Calu3 (cell line): ENCODE results near the gene FGF1. TPM values are rescaled to one million over a fixed set of nuclear protein-coding genes. Genes with fewer than 3 reads are reported as not detected.

Source experiments
- BruUV-seq: library from RNA; stranded (reverse); fragments of 400-500 nt; replicated peaks from 2 replicates; lab custom pipeline; 2021; lab: Mats Ljungman, UMichigan
- CTCF ChIA-PET: fragments of 300-600 bp; sonication (Branson Sonifier 250); formaldehyde crosslinking; loops from one replicate; lab custom pipeline; 2022; ENCODE audit warnings: antibody characterized with exemption; lab: Charles Lee
- DNase-seq: peaks from one replicate; pipeline ENCODE4 v3.0.0; 2022
- H3K27ac Mint-ChIP-seq: one replicate; pipeline ENCODE4 v1.8.0; 2022; ENCODE audit warnings: mixed read lengths; ENCODE audit not compliant: unreplicated experiment
- H3K27me3 Mint-ChIP-seq: one replicate; pipeline ENCODE4 v1.8.0; 2022; ENCODE audit warnings: mixed read lengths; ENCODE audit not compliant: unreplicated experiment
- H3K36me3 Mint-ChIP-seq: one replicate; pipeline ENCODE4 v1.8.0; 2022; ENCODE audit warnings: mild to moderate bottlenecking, moderate library complexity, mixed read lengths; ENCODE audit not compliant: insufficient read depth, unreplicated experiment
- H3K4me1 Mint-ChIP-seq: one replicate; pipeline ENCODE4 v1.8.0; 2022; ENCODE audit warnings: mild to moderate bottlenecking, low read depth, mixed read lengths; ENCODE audit not compliant: unreplicated experiment
- H3K4me3 Mint-ChIP-seq: one replicate; pipeline ENCODE4 v1.8.0; 2022; ENCODE audit warnings: mild to moderate bottlenecking, low read depth, moderate library complexity, mixed read lengths; ENCODE audit not compliant: unreplicated experiment
- H3K9me3 Mint-ChIP-seq: one replicate; pipeline ENCODE4 v1.8.0; 2022; ENCODE audit warnings: low read depth, mixed read lengths; ENCODE audit not compliant: unreplicated experiment
- intact Hi-C: fragments of 100-400 bp; cut with micrococcal nuclease; formaldehyde crosslinking; loops from one replicate; pipeline ENCODE4 v1.10.0; 2022; ENCODE audit not compliant: unreplicated experiment
- total RNA-seq: library from RNA; stranded (reverse); gene quantifications from 2 replicates; pipeline ENCODE4 v1.2.3, GENCODE V29; 2022
- TF ChIP-seq, protein P1 (sequence below): fragments of 200-600 bp; IDR thresholded peaks from one replicate; pipeline ENCODE4 v1.8.0; 2022; ENCODE audit warnings: antibody characterized with exemption; ENCODE audit not compliant: unreplicated experiment

The FGF1 gene
- total RNA-seq, 1 experiment from 2014 or later = not detected

DNA sequence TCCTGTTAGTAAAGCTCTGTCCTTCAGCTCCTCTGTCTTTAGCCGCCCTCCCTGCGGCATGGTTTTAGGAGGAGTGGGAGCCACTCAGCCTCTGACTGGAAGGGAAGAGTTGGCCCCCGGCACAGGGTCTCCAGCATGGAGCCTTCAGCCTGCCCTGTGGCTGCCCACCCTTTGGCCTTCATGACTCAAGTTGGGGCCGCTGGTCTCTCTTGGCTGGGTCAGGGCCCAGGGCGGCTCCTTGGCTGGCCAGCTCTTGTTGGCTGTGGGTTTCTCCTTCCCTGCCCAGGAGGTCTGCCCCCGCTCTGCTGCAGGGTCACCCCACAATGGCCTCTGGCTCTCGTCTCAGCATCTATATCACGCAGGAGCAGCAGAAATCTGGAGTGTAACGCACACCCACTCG lies 25.7 kb downstream of the FGF1 start:
- intact Hi-C loops = no loop called here
- Mint-ChIP-seq H3K9me3 (no peaks in the 10 kb centered on the region), H3K36me3 (no peaks in the 10 kb centered on the region), H3K4me1 (no peaks in the 10 kb centered on the region), H3K27me3 (peaks cover 12% of the 10 kb centered on the region), H3K4me3 (no peak overlapping the region), H3K27ac (no peak overlapping the region)
- no peak for DNase-seq
- BruUV-seq = no TSS peak
- TF ChIP-seq, protein P1, sequence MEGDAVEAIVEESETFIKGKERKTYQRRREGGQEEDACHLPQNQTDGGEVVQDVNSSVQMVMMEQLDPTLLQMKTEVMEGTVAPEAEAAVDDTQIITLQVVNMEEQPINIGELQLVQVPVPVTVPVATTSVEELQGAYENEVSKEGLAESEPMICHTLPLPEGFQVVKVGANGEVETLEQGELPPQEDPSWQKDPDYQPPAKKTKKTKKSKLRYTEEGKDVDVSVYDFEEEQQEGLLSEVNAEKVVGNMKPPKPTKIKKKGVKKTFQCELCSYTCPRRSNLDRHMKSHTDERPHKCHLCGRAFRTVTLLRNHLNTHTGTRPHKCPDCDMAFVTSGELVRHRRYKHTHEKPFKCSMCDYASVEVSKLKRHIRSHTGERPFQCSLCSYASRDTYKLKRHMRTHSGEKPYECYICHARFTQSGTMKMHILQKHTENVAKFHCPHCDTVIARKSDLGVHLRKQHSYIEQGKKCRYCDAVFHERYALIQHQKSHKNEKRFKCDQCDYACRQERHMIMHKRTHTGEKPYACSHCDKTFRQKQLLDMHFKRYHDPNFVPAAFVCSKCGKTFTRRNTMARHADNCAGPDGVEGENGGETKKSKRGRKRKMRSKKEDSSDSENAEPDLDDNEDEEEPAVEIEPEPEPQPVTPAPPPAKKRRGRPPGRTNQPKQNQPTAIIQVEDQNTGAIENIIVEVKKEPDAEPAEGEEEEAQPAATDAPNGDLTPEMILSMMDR = no peak
- CTCF ChIA-PET = interaction anchor here (1.2 kb wide), 1 partner anchor 39 kb away, joined by 9 read pairs; no protein-coding TSS in a partner anchor

- intact Hi-C loops = no loop called here
Measured at GRCh38 chr5:142659405-142659804, 26.5 kb downstream of the FGF1 start.

GRCh38 chr5:142658278-142658677 lies 27.6 kb downstream of the FGF1 start:
- Mint-ChIP-seq H3K4me1 (no peaks in the 10 kb centered on the region), H3K27me3 (peaks cover 22% of the 10 kb centered on the region)
- CTCF ChIA-PET = interaction anchor here (1.0 kb wide), 1 partner anchor 40 kb away, joined by 3 read pairs; no protein-coding TSS in a partner anchor

More at GRCh38 chr5:142659405-142659804, 26.5 kb downstream of the FGF1 start:
- TF ChIP-seq, protein P1 = no peak
- CTCF ChIA-PET = no interaction called here
- Mint-ChIP-seq H3K27me3 (peaks cover 20% of the 10 kb centered on the region), H3K27ac (no peak overlapping the region), H3K4me1 (no peaks in the 10 kb centered on the region), H3K36me3 (no peaks in the 10 kb centered on the region), H3K9me3 (no peaks in the 10 kb centered on the region), H3K4me3 (no peak overlapping the region)
- no TSS peak for BruUV-seq
- DNase-seq = no peak

DNA sequence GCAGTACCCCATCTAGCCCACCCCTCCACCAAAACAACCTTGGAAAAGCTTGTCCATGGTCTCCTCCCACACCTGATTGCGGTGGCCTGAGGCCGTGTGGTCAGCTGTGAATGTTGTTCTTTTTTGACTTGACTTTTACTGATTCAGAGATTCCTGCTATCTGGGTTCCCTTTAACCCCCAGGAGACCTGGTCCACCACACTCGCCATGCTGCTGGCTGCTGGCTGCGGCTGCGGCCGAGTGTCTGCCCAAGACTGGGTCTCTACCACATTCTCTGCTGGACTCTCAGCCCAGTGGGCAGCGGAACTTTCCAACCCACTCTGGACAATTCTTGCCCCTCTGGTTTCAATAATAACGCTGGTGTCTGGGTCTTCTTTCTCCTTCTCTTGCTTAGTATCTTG lies 28.4 kb downstream of the FGF1 start:
- BruUV-seq = no TSS peak
- intact Hi-C loops = no loop called here
- peaks cover 28% of the 10 kb centered on the region for H3K27me3 Mint-ChIP-seq
- H3K4me1 Mint-ChIP-seq = no peaks in the 10 kb centered on the region
- no peak overlapping the region for H3K27ac Mint-ChIP-seq
- DNase-seq = no peak
- no peaks in the 10 kb centered on the region for H3K9me3 Mint-ChIP-seq
- TF ChIP-seq, protein P1 = no peak
- no peaks in the 10 kb centered on the region for H3K36me3 Mint-ChIP-seq
- no peak overlapping the region for H3K4me3 Mint-ChIP-seq
- CTCF ChIA-PET = interaction anchor here (1.0 to 2.7 kb wide), 2 partner anchors 41 kb away, joined by 3 to 93 read pairs; no protein-coding TSS in a partner anchor

More at GRCh38 chr5:142658278-142658677, 27.6 kb downstream of the FGF1 start:
- intact Hi-C loops = no loop called here
- Mint-ChIP-seq H3K36me3 (no peaks in the 10 kb centered on the region), H3K27ac (no peak overlapping the region), H3K4me3 (no peak overlapping the region), H3K9me3 (no peaks in the 10 kb centered on the region)
- DNase-seq = no peak
- BruUV-seq = no TSS peak
- TF ChIP-seq, protein P1 = no peak
